GM12873 (cell line): ENCODE results near the gene RUNX2.

ENCODE experiments used
- CTCF ChIP-seq: IDR thresholded peaks from 2 replicates; pipeline ENCODE4 v1.5.1; 2012; ENCODE audit warnings: low read depth, mild to moderate bottlenecking, moderate library complexity, low read length, control low read depth; ENCODE audit not compliant: insufficient read depth; ENCODE audit errors: missing control alignments

The RUNX2 gene

DNA sequence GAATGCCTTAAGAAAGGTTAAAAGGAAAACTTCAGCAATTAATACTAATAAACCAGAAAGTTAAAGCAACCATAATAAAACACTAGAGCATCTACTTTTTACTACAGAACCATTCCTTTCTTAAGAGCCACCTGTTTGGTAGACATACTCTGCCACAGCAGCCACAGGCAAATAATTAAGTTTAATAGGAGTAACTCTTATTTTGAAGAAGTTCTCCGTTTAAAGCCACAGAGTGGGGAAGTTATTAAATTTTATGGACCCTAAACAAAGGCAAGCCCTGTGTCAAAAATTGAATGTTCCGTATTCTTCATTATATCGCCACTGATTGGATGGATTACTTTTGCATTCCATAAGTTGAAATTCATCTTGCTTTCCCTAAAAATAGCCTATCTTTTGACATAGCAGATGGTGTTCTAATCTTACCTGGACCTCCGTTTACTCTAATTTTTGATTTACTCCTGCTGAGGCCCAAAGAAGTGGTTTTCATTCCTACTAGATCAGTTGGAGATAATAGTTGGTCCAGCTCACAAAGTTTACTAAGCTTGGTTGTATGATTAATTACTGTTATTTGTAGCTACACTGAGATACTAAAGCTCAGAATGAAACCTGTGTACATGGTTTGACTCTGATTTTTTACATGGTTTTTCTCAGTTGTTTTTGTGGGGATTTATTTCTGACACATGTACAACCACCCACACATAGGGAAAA lies 190.0 kb downstream of the RUNX2 start:
- no peak for TF ChIP-seq CTCF

DNA sequence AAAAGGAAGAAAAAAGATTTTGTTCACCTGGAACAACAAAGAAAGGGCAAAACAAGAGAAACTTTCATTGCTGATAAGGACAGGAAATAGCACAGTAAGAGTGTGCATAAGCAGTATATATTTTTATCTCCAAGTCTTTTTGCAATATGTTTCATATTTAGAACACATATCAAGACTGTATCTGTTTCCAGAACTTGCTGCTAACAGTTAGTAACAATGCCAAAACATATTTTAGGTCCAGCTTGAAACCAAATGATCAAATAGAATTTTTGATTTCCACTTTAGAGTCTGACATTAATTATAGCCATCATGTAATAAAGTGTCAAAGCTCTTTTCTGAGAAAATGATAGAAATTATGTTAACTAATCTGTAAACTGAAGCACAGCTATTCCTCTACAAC lies 193.1 kb downstream of the RUNX2 start:
- TF ChIP-seq CTCF: no peak

DNA sequence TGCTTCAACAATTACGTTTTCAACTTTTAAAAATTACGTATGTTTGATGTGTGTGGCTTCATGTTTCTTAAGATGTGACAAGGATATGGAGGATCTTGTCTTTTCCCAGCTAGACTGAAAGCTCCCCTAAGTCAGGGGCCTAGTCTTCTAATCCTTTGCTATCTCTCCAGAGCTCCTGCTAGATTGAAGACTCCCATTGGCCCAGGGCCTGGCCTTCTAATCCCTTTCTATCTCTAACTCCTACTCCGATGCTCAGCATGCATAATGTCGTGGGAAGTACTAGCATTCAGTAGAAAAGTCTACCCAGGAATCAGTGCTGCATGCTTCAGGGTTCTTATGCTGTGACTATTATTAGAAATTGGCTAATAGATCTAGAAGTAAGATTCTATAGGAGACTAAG lies 194.4 kb downstream of the RUNX2 start:
- TF ChIP-seq CTCF: no peak

DNA sequence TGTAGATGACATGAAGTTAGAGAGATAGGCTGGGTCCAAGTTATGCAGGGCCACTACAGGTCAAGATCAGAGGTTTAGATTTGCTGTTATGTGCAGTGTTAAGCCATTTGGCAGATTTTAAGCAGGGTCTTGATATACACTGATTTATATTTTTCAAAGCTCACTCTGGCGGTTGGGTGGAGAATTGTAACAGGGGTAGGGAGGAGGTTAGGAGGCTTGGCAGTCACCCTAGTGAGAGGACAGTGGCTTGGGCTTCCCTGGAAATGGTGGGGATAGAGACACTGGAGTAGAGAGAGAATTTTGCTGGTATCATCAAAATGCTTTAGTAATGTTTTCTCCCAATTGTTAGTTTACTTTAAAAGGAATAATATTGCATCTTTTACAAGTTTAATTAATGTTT lies 199.1 kb downstream of the RUNX2 start:
- TF ChIP-seq CTCF: no peak

GRCh38 chr6:45531999-45532595 lies 204.0 kb downstream of the RUNX2 start:
- TF ChIP-seq CTCF: no peak

DNA sequence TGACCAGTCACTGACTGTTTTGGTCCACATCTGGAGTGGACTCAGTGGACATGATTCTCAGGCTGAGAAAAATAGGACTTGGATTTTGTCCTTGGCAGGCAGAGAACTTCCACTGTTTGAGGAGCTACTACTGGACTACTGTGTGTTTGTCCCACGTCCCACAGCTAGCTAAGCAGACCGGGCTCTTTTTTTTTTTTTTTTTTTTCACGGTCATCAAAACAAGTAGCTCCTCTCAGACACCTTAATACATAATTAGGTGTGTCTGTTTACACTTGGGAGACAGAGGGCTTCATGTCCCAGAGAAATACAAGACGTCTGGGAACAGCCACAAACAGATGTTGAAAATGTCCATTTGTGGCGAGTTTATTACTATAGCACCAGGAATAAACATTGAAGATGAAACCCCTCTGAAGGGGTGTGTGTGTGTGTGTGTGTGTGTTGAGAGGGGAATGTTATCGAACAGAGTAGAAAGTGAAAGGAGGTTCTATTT lies 204.6 kb downstream of the RUNX2 start:
- no peak for TF ChIP-seq CTCF

DNA sequence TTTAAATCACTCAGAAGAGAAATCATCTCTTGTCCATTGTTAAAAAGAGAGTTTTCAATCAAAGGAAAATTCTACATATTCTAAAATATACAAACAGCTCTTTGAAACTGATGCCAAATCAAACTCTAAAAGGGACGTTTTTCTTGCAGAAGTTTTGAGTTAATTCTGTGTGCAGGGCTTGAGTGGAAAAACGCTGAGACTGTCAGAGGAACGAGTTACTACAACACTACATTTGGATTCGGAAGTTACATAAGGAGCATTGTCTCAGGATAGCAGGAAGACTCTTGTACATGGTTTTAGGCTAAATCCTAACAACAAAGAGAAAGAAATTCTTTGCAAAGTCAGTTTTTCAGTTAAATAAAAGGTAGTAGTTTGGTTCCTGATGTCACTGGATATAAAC lies 205.3 kb downstream of the RUNX2 start:
- TF ChIP-seq CTCF: no peak
